HEK293 (cell line): ENCODE data around the gene NUDT16L1.

Source experiments
- CTCF ChIA-PET: fragments of 350-600 bp; formaldehyde crosslinking; extraction: SDS; loops from one replicate; lab custom pipeline; 2021; ENCODE audit warnings: antibody characterized with exemption; lab: Yijun Ruan, JAX
- POLR2A ChIA-PET: fragments of 300-600 bp; formaldehyde crosslinking; extraction: SDS; loops from one replicate; lab custom pipeline; 2020; ENCODE audit warnings: antibody characterized with exemption, inconsistent platforms; lab: Yijun Ruan, JAX
- H3K27ac ChIP-seq: fragments of 200-500 bp; sonication (Bioruptor generic); 2 replicates; pipeline ENCODE4 v1.5.1; 2014; ENCODE audit warnings: low read depth, low read length, control low read depth, inconsistent platforms; ENCODE audit errors: extremely low read depth
- H3K36me3 ChIP-seq, 2 experiments: fragments of 200-500 bp in 1 of 2; sonication (Bioruptor generic) in 1 of 2; 1 replicate in 1 of 2; 2 replicates in 1 of 2; pipeline ENCODE4 v1.5.1; 2014 to 2017; ENCODE audit warnings: inconsistent platforms in 2 of 2, low read length in 2 of 2; ENCODE audit not compliant: control insufficient read depth in 2 of 2, insufficient read depth in 1 of 2
- H3K4me1 ChIP-seq: fragments of 200-500 bp; sonication (Bioruptor generic); 2 replicates; pipeline ENCODE4 v1.5.1; 2014; ENCODE audit warnings: mild to moderate bottlenecking, low read length, inconsistent platforms; ENCODE audit not compliant: control insufficient read depth, insufficient read depth
- H3K4me3 ChIP-seq: 2 replicates; pipeline ENCODE4 v1.5.1; 2011; ENCODE audit warnings: low read depth, mild to moderate bottlenecking, control low read depth, low read length, moderate library complexity
- H3K9me3 ChIP-seq: fragments of 200-500 bp; sonication (Bioruptor generic); 2 replicates; pipeline ENCODE4 v1.5.1; 2014; ENCODE audit warnings: low read depth, low read length, inconsistent platforms; ENCODE audit not compliant: control insufficient read depth, insufficient read depth
- GLI2 ChIP-seq: fragments of 450-650 bp; formaldehyde crosslinking; IDR thresholded peaks from 2 replicates; pipeline ENCODE4; 2017; ENCODE audit warnings: missing biosample characterization, missing genetic modification characterization, low read depth, borderline replicate concordance
- KLF8 ChIP-seq: fragments of 450-650 bp; formaldehyde crosslinking; IDR thresholded peaks from 2 replicates; pipeline ENCODE4 v1.5.1; 2016; ENCODE audit warnings: missing biosample characterization, missing genetic modification characterization
- KLF9 ChIP-seq: fragments of 450-650 bp; formaldehyde crosslinking; IDR thresholded peaks from 2 replicates; pipeline ENCODE4 v1.5.1; 2016; ENCODE audit warnings: missing biosample characterization, missing genetic modification characterization, low read depth
- MEIS1 ChIP-seq: sonication (generic); formaldehyde crosslinking; IDR thresholded peaks from 2 replicates; pipeline ENCODE4 v1.8.1; 2022; ENCODE audit warnings: missing genetic modification reagents, mild to moderate bottlenecking, borderline replicate concordance
- SCRT2 ChIP-seq: fragments of 450-650 bp; formaldehyde crosslinking; IDR thresholded peaks from 2 replicates; pipeline ENCODE4 v1.5.1; 2016; ENCODE audit warnings: missing biosample characterization, missing genetic modification characterization
- YY1 ChIP-seq: fragments of 450-650 bp; formaldehyde crosslinking; IDR thresholded peaks from 2 replicates; pipeline ENCODE4 v1.5.1; 2018; ENCODE audit warnings: missing biosample characterization, missing genetic modification characterization
- ZBTB20 ChIP-seq: fragments of 450-650 bp; formaldehyde crosslinking; IDR thresholded peaks from 2 replicates; pipeline ENCODE4 v1.5.1; 2016; ENCODE audit warnings: missing biosample characterization, missing genetic modification characterization
- ZBTB7A ChIP-seq: fragments of 450-650 bp; formaldehyde crosslinking; IDR thresholded peaks from 2 replicates; pipeline ENCODE4 v1.5.1; 2016; ENCODE audit warnings: low read depth, missing biosample characterization, missing genetic modification characterization
- ZFP69B ChIP-seq: fragments of 450-650 bp; formaldehyde crosslinking; IDR thresholded peaks from 2 replicates; pipeline ENCODE4 v1.5.1; 2016; ENCODE audit warnings: missing biosample characterization, missing genetic modification characterization
- ZNF121 ChIP-seq: fragments of 450-650 bp; formaldehyde crosslinking; IDR thresholded peaks from 2 replicates; pipeline ENCODE4 v1.5.1; 2016; ENCODE audit warnings: missing biosample characterization, missing genetic modification characterization
- ZNF211 ChIP-seq: fragments of 450-650 bp; formaldehyde crosslinking; IDR thresholded peaks from 2 replicates; pipeline ENCODE4 v1.5.1; 2016; ENCODE audit warnings: low read depth, missing biosample characterization, missing genetic modification characterization
- ZNF24 ChIP-seq: fragments of 450-650 bp; formaldehyde crosslinking; IDR thresholded peaks from 2 replicates; pipeline ENCODE4 v1.5.1; 2016; ENCODE audit warnings: missing biosample characterization, missing genetic modification characterization
- ZNF354C ChIP-seq: fragments of 450-650 bp; formaldehyde crosslinking; IDR thresholded peaks from 2 replicates; pipeline ENCODE4 v1.5.1; 2016; ENCODE audit warnings: missing biosample characterization, missing genetic modification characterization, low read depth, borderline replicate concordance
- ZNF404 ChIP-seq: fragments of 450-650 bp; formaldehyde crosslinking; IDR thresholded peaks from 2 replicates; pipeline ENCODE4 v1.5.1; 2017; ENCODE audit warnings: missing biosample characterization, missing genetic modification characterization
- ZNF433 ChIP-seq: fragments of 450-650 bp; formaldehyde crosslinking; IDR thresholded peaks from 2 replicates; pipeline ENCODE4 v1.5.1; 2016; ENCODE audit warnings: missing biosample characterization, missing genetic modification characterization, low read depth
- ZNF555 ChIP-seq: fragments of 450-650 bp; formaldehyde crosslinking; conservative IDR thresholded peaks from 2 replicates; pipeline ENCODE4 v1.5.1; 2017; ENCODE audit warnings: missing biosample characterization, mild to moderate bottlenecking, missing genetic modification characterization, inconsistent platforms
- ZNF571 ChIP-seq: fragments of 450-650 bp; formaldehyde crosslinking; IDR thresholded peaks from 2 replicates; pipeline ENCODE4 v1.5.0; 2017; ENCODE audit warnings: missing biosample characterization, missing genetic modification characterization
- ZNF654 ChIP-seq: fragments of 450-650 bp; formaldehyde crosslinking; IDR thresholded peaks from 2 replicates; pipeline ENCODE4 v1.5.1; 2016; ENCODE audit warnings: low read depth, missing biosample characterization, missing genetic modification characterization
- ZNF791 ChIP-seq: fragments of 450-650 bp; formaldehyde crosslinking; IDR thresholded peaks from 2 replicates; pipeline ENCODE4 v1.5.1; 2016; ENCODE audit warnings: missing biosample characterization, missing genetic modification characterization
- ZNF837 ChIP-seq: fragments of 450-650 bp; formaldehyde crosslinking; IDR thresholded peaks from 2 replicates; pipeline ENCODE4 v1.5.1; 2016; ENCODE audit warnings: missing biosample characterization, missing genetic modification characterization
- ZNF843 ChIP-seq: fragments of 450-650 bp; formaldehyde crosslinking; IDR thresholded peaks from 2 replicates; pipeline ENCODE4 v1.5.1; 2016; ENCODE audit warnings: missing biosample characterization, missing genetic modification characterization
- TF ChIP-seq, protein P1 (sequence below): fragments of 450-650 bp; formaldehyde crosslinking; IDR thresholded peaks from 2 replicates; pipeline ENCODE4 v1.5.1; 2017; ENCODE audit warnings: missing biosample characterization, missing genetic modification characterization
- TF ChIP-seq, protein P2 (sequence below): fragments of 450-650 bp; formaldehyde crosslinking; IDR thresholded peaks from 2 replicates; pipeline ENCODE4 v1.5.1; 2016; ENCODE audit warnings: missing biosample characterization, missing genetic modification characterization, low read depth
- TF ChIP-seq, protein P3 (sequence below): fragments of 450-650 bp; formaldehyde crosslinking; IDR thresholded peaks from 2 replicates; pipeline ENCODE4 v1.5.1; 2016; ENCODE audit warnings: missing biosample characterization, missing genetic modification characterization
- TF ChIP-seq, protein P4 (sequence below): fragments of 450-650 bp; formaldehyde crosslinking; IDR thresholded peaks from 2 replicates; pipeline ENCODE4 v1.5.1; 2016; ENCODE audit warnings: missing biosample characterization, missing genetic modification characterization
- TF ChIP-seq, protein P5 (sequence below): sonication (generic); formaldehyde crosslinking; IDR thresholded peaks from 2 replicates; pipeline ENCODE4 v1.8.1; 2022; ENCODE audit warnings: mild to moderate bottlenecking, moderate library complexity, missing genetic modification reagents

Gene NUDT16L1

DNA sequence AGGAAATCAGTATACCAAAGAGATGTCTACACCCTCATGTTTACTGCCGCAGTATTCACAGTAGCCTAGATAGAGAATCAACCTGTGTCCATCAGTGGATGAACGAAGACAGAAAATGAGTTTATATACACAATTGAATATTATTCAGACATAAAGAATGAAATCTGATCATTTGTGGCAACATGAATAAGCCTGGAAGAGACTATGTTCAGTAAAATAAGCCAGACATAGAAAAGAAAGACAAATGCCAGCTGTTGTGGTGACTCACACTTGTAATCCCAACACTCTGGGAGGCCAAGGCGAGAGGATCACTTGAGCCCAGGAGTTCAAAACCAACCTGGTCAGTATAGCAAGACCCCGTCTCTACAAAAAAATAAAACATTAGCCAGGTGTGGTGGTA lies 16.1 kb downstream of the NUDT16L1 start:
- CTCF ChIA-PET = interaction anchor here (0.7 to 1.5 kb wide), 3 partner anchors 16 to 246 kb away, joined by 3 to 4 read pairs (median 3); no protein-coding TSS in a partner anchor
- no peak overlapping the region for H3K27ac ChIP-seq
- TF ChIP-seq SCRT2 (tag by site-specific recombination) (no peak), ZNF843 (tag by site-specific recombination) (no peak), ZBTB7A (tag by site-specific recombination) (no peak), GLI2 (tag by site-specific recombination) (no peak), ZNF121 (tag by site-specific recombination) (no peak), KLF8 (tag by site-specific recombination) (no peak), ZNF354C (tag by site-specific recombination) (no peak), ZNF433 (tag by site-specific recombination) (no peak), ZNF24 (tag by site-specific recombination) (no peak), ZBTB20 (tag by site-specific recombination) (no peak), YY1 (no peak), ZNF211 (no peak), ZNF571 (tag by site-specific recombination) (no peak), MEIS1 (CRISPR knock-in tag) (no peak), KLF9 (tag by site-specific recombination) (no peak), ZNF654 (no peak), ZFP69B (no peak), ZNF555 (tag by site-specific recombination) (no peak)
- TF ChIP-seq, protein P1, sequence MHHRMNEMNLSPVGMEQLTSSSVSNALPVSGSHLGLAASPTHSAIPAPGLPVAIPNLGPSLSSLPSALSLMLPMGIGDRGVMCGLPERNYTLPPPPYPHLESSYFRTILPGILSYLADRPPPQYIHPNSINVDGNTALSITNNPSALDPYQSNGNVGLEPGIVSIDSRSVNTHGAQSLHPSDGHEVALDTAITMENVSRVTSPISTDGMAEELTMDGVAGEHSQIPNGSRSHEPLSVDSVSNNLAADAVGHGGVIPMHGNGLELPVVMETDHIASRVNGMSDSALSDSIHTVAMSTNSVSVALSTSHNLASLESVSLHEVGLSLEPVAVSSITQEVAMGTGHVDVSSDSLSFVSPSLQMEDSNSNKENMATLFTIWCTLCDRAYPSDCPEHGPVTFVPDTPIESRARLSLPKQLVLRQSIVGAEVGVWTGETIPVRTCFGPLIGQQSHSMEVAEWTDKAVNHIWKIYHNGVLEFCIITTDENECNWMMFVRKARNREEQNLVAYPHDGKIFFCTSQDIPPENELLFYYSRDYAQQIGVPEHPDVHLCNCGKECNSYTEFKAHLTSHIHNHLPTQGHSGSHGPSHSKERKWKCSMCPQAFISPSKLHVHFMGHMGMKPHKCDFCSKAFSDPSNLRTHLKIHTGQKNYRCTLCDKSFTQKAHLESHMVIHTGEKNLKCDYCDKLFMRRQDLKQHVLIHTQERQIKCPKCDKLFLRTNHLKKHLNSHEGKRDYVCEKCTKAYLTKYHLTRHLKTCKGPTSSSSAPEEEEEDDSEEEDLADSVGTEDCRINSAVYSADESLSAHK (tag by site-specific recombination) = no peak
- TF ChIP-seq, protein P2, sequence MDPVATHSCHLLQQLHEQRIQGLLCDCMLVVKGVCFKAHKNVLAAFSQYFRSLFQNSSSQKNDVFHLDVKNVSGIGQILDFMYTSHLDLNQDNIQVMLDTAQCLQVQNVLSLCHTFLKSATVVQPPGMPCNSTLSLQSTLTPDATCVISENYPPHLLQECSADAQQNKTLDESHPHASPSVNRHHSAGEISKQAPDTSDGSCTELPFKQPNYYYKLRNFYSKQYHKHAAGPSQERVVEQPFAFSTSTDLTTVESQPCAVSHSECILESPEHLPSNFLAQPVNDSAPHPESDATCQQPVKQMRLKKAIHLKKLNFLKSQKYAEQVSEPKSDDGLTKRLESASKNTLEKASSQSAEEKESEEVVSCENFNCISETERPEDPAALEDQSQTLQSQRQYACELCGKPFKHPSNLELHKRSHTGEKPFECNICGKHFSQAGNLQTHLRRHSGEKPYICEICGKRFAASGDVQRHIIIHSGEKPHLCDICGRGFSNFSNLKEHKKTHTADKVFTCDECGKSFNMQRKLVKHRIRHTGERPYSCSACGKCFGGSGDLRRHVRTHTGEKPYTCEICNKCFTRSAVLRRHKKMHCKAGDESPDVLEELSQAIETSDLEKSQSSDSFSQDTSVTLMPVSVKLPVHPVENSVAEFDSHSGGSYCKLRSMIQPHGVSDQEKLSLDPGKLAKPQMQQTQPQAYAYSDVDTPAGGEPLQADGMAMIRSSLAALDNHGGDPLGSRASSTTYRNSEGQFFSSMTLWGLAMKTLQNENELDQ (tag by site-specific recombination) = no peak
- no peaks in the 10 kb centered on the region for H3K4me1 ChIP-seq
- H3K9me3 ChIP-seq = no peaks in the 10 kb centered on the region
- no peak overlapping the region for H3K4me3 ChIP-seq
- POLR2A ChIA-PET = no interaction called here
- H3K36me3 ChIP-seq = peaks cover 26 to 61% of the 10 kb centered on the region in 2 experiments; a peak in 2 of 3 replicates

DNA sequence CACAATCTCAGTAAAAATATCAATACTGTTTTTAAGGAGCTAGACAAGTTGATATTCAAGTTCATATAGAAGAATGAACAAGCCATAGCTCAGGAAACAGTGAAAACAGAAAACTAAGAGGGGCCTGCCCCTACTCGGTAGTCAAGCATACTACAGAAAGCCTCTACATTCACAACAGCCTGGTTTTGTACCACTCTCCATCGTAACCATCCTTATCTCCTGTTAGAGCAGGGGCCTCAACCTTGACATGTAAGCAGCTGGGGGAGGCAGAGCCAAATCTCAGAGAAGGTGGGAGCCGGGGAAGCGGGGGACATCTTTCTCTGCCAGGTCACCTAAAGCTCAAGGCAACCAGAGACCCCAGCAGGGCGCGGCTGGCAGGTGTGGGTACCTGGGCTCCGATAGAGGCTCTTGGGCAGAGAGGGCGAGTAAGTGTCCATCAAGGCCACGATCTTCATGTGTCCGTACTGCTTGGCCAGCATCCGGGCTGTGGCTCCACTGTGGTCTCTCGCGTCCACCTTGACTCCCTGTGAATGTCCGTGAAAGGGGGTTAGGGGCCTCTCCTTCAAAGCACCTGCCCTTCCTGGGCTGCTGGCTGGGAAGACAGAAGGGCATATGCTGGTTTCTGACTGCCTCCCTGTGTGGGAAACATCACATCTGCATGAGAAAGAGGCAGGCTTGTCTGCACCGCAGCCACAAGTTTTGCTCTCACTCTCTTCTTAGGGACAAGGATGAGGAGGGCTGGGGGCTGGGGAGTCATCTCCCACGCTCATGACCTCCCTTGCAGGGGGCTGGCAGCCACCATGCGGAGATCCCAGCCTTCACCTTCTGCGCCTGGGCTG lies 20.5 kb downstream of the NUDT16L1 start:
- peaks cover 18 to 51% of the 10 kb centered on the region in 2 experiments; a peak in 2 of 3 replicates for H3K36me3 ChIP-seq
- no peak overlapping the region for H3K4me3 ChIP-seq
- H3K9me3 ChIP-seq = no peaks in the 10 kb centered on the region
- ChIA-PET CTCF (interaction anchor here (0.6 to 2.2 kb wide), 4 partner anchors 12 to 242 kb away, joined by 3 to 8 read pairs (median 4); partner anchors contain the start of gene MGRN1), POLR2A (no interaction called here)
- no peak overlapping the region for H3K27ac ChIP-seq
- H3K4me1 ChIP-seq = no peaks in the 10 kb centered on the region
- TF ChIP-seq, protein P3, sequence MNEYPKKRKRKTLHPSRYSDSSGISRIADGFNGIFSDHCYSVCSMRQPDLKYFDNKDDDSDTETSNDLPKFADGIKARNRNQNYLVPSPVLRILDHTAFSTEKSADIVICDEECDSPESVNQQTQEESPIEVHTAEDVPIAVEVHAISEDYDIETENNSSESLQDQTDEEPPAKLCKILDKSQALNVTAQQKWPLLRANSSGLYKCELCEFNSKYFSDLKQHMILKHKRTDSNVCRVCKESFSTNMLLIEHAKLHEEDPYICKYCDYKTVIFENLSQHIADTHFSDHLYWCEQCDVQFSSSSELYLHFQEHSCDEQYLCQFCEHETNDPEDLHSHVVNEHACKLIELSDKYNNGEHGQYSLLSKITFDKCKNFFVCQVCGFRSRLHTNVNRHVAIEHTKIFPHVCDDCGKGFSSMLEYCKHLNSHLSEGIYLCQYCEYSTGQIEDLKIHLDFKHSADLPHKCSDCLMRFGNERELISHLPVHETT = no peak
- TF ChIP-seq ZNF837 (tag by site-specific recombination) (no peak), ZNF404 (tag by site-specific recombination) (no peak), ZNF791 (tag by site-specific recombination) (no peak)
- TF ChIP-seq, protein P4, sequence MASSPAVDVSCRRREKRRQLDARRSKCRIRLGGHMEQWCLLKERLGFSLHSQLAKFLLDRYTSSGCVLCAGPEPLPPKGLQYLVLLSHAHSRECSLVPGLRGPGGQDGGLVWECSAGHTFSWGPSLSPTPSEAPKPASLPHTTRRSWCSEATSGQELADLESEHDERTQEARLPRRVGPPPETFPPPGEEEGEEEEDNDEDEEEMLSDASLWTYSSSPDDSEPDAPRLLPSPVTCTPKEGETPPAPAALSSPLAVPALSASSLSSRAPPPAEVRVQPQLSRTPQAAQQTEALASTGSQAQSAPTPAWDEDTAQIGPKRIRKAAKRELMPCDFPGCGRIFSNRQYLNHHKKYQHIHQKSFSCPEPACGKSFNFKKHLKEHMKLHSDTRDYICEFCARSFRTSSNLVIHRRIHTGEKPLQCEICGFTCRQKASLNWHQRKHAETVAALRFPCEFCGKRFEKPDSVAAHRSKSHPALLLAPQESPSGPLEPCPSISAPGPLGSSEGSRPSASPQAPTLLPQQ (tag by site-specific recombination) = no peak
- TF ChIP-seq, protein P5, sequence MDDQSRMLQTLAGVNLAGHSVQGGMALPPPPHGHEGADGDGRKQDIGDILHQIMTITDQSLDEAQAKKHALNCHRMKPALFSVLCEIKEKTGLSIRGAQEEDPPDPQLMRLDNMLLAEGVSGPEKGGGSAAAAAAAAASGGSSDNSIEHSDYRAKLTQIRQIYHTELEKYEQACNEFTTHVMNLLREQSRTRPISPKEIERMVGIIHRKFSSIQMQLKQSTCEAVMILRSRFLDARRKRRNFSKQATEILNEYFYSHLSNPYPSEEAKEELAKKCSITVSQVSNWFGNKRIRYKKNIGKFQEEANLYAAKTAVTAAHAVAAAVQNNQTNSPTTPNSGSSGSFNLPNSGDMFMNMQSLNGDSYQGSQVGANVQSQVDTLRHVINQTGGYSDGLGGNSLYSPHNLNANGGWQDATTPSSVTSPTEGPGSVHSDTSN = no peak
